B cell (primary cell): Measurements from ENCODE around the gene MUC3A. TPM values are rescaled to one million over a fixed set of nuclear protein-coding genes. Genes with fewer than 3 reads are reported as not detected.

Source experiments
- ATAC-seq: fragments of 200-7000 bp; cut with Tn5 transposase; one replicate; pipeline ENCODE4 v1.10.0; 2021; ENCODE audit warnings: low read depth, mild to moderate bottlenecking, moderate number of reproducible peaks, moderate library complexity
- CTCF ChIA-PET: fragments of 350-600 bp; sonication (Branson Sonifier 250); formaldehyde crosslinking; loops from one replicate; lab custom pipeline; 2021; ENCODE audit warnings: antibody characterized with exemption, inconsistent platforms; lab: Charles Lee
- POLR2A ChIA-PET: fragments of 350-600 bp; sonication (Branson Sonifier 250); formaldehyde crosslinking; loops from one replicate; lab custom pipeline; 2021; ENCODE audit warnings: antibody characterized with exemption; lab: Charles Lee
- DNase-seq: peaks from one replicate; pipeline ENCODE4 v3.0.0; 2013
- H2AFZ ChIP-seq: 2 replicates; pipeline ENCODE4 v1.6.1; 2012; ENCODE audit warnings: mild to moderate bottlenecking, low read depth, low read length; ENCODE audit not compliant: insufficient read depth, poor library complexity, severe bottlenecking
- H3K27ac ChIP-seq, 2 donors: 1 replicate in 1 of 2; 2 replicates in 1 of 2; pipeline ENCODE4 v1.5.1; 2012 to 2013; ENCODE audit warnings: low read length in 2 of 2, mild to moderate bottlenecking in 2 of 2, moderate library complexity in 1 of 2
- H3K27me3 ChIP-seq, 4 experiments: fragments of 200-600 bp in 1 of 4; sonication (generic) in 1 of 4; replicated peaks in 1 of 4; 1 replicate in 2 of 4; 2 replicates in 2 of 4; pipeline versions ENCODE4 v1.6.1 to v1.7.0; 2013 to 2016; ENCODE audit warnings: low read length in 3 of 4, mild to moderate bottlenecking in 2 of 4, mixed read lengths in 1 of 4, moderate library complexity in 1 of 4; ENCODE audit not compliant: insufficient read depth in 4 of 4, control insufficient read depth in 3 of 4; ENCODE audit errors: control extremely low read depth in 1 of 4
- H3K36me3 ChIP-seq, 2 experiments: replicated peaks in 1 of 2; 1 replicate in 1 of 2; 2 replicates in 1 of 2; pipeline versions ENCODE4 v1.6.1 to v1.7.1; 2013; ENCODE audit warnings: low read length in 1 of 2; ENCODE audit not compliant: insufficient read depth in 2 of 2, control insufficient read depth in 1 of 2; ENCODE audit errors: control extremely low read depth in 1 of 2, extremely low read depth in 1 of 2
- H3K4me1 ChIP-seq, 2 donors: fragments of 200-600 bp in 1 of 2; sonication (generic) in 1 of 2; 1 replicate in 1 of 2; 2 replicates in 1 of 2; pipeline versions ENCODE4 v1.5.1 to v1.6.1; 2013 to 2017; ENCODE audit warnings: low read length in 2 of 2; ENCODE audit not compliant: control insufficient read depth in 2 of 2, insufficient read depth in 2 of 2
- H3K4me2 ChIP-seq: replicated peaks from 2 replicates; pipeline ENCODE3; 2012; ENCODE audit warnings: mild to moderate bottlenecking, low read depth, low read length; ENCODE audit not compliant: poor library complexity, severe bottlenecking
- H3K4me3 ChIP-seq, 5 experiments: fragments of 200-600 bp in 1 of 5; sonication (generic) in 1 of 5; 1 replicate in 3 of 5; 2 replicates in 2 of 5; pipeline versions ENCODE4 v1.5.1 to v1.7.0; 2011 to 2016; ENCODE audit warnings: low read length in 4 of 5, mild to moderate bottlenecking in 4 of 5, low read depth in 2 of 5, control low read depth in 1 of 5, moderate library complexity in 1 of 5; ENCODE audit not compliant: insufficient read depth in 1 of 5; ENCODE audit errors: control extremely low read depth in 1 of 5, extremely low read depth in 1 of 5
- H3K79me2 ChIP-seq: fragments of 200-600 bp; sonication (generic); one replicate; pipeline ENCODE4 v1.6.0; 2016; ENCODE audit warnings: low read length; ENCODE audit not compliant: control insufficient read depth, insufficient read depth
- H3K9ac ChIP-seq: fragments of 200-600 bp; sonication (generic); 2 replicates; pipeline ENCODE4 v1.6.1; 2017; ENCODE audit warnings: mild to moderate bottlenecking, low read length, moderate library complexity
- H3K9me3 ChIP-seq, 3 donors: one replicate each; pipeline versions ENCODE4 v1.6.1 to v1.7.1; 2013; ENCODE audit warnings: low read length in 2 of 3; ENCODE audit not compliant: control insufficient read depth in 2 of 3, insufficient read depth in 1 of 3; ENCODE audit errors: control extremely low read depth in 1 of 3
- H4K20me1 ChIP-seq: 2 replicates; pipeline ENCODE4 v1.6.0; 2012; ENCODE audit warnings: mild to moderate bottlenecking, low read length; ENCODE audit not compliant: insufficient read depth, control insufficient read depth, poor library complexity, severe bottlenecking
- H3K27ac Mint-ChIP-seq: one replicate; pipeline ENCODE4 v1.8.0; 2021; ENCODE audit warnings: mixed read lengths
- H3K27me3 Mint-ChIP-seq: one replicate; pipeline ENCODE4 v1.8.0; 2021; ENCODE audit warnings: mixed read lengths
- H3K4me1 Mint-ChIP-seq: one replicate; pipeline ENCODE4 v1.8.0; 2021; ENCODE audit warnings: mixed read lengths
- H3K4me3 Mint-ChIP-seq: one replicate; pipeline ENCODE4 v1.8.0; 2021; ENCODE audit warnings: mixed read lengths
- H3K9me3 Mint-ChIP-seq: one replicate; pipeline ENCODE4 v1.8.0; 2022; ENCODE audit warnings: mixed read lengths; ENCODE audit not compliant: insufficient read depth
- CTCF ChIP-seq: fragments of 200-600 bp; IDR thresholded peaks from one replicate; pipeline ENCODE4 v1.8.0; 2022; ENCODE audit warnings: antibody characterized with exemption, mild to moderate bottlenecking
- EZH2 ChIP-seq: IDR thresholded peaks from 2 replicates; pipeline ENCODE4 v1.6.1; 2012; ENCODE audit warnings: borderline replicate concordance, low read depth, mild to moderate bottlenecking, moderate library complexity, low read length; ENCODE audit not compliant: insufficient read depth, poor library complexity, severe bottlenecking
- WGBS: methylation state at CpG from one replicate; pipeline ENCODE4 v1.1.5; 2013; ENCODE audit warnings: missing lambda C conversion rate; ENCODE audit not compliant: insufficient coverage; 5-methylcytosine and 5-hydroxymethylcytosine counted together
- intact Hi-C: fragments of 100-400 bp; cut with micrococcal nuclease; formaldehyde crosslinking; loops from one replicate; pipeline ENCODE4 v1.10.0; 2022
- polyA plus RNA-seq: library from polyadenylated mRNA; depleted of rRNA; stranded (reverse); fragments of >200 nt; gene quantifications from 2 replicates; pipeline ENCODE4 v1.2.3, GENCODE V29; 2012
- total RNA-seq, 2 donors: library from RNA; stranded (reverse); fragments of 120-200 nt in 1 of 2; gene quantifications; 1 replicate in 1 of 2; 2 replicates in 1 of 2; pipeline versions ENCODE4 v1.2.3 to v1.2.4, GENCODE V29; 2013 to 2022

Gene MUC3A
- total and polyA plus RNA-seq, 2 donors (not counting 1 experiment from before 2014, with no cell fraction given): not detected

- Histone ChIP-seq H3K9me3 (peaks cover 0 to 24% (median 3%) of the 10 kb centered on the region in 3 donors), H3K4me2 (no peak overlapping the region), H3K36me3 (no peaks in the 10 kb centered on the region), H3K4me1 (peaks cover 3 to 6% of the 10 kb centered on the region in 2 donors), H3K9ac (no peak overlapping the region), H3K4me3 (no peak overlapping the region), H3K79me2 (no peaks in the 10 kb centered on the region), H2AFZ (no peak overlapping the region), H4K20me1 (no peaks in the 10 kb centered on the region), H3K27ac (no peak overlapping the region), H3K27me3 (peaks cover 0 to 23% (median 12%) of the 10 kb centered on the region in 4 experiments)
- ChIA-PET POLR2A (no interaction called here), CTCF (no interaction called here)
- TF ChIP-seq CTCF: no peak
- no peak for TF ChIP-seq EZH2
- H3K27ac Mint-ChIP-seq: no peak overlapping the region
- peaks cover 7% of the 10 kb centered on the region for H3K4me1 Mint-ChIP-seq
- ATAC-seq (no peak), DNase-seq (no peak)
- intact Hi-C loops: no loop called here
- H3K4me3 Mint-ChIP-seq: no peak overlapping the region
- peaks cover 5% of the 10 kb centered on the region for H3K9me3 Mint-ChIP-seq
- H3K27me3 Mint-ChIP-seq: peaks cover 47% of the 10 kb centered on the region
- 47% methylated on average over 7 of the region's 7 CpGs for WGBS
These were observed 22.6 kb downstream of the MUC3A start for GRCh38 chr7:100972002-100972347.

- Histone ChIP-seq H3K4me1 (no peaks in the 10 kb centered on the region), H3K9ac (no peak overlapping the region), H3K4me3 (no peak overlapping the region), H4K20me1 (no peaks in the 10 kb centered on the region), H3K27me3 (peaks cover 0 to 4% (median 1%) of the 10 kb centered on the region in 4 experiments), H3K36me3 (no peaks in the 10 kb centered on the region), H3K79me2 (no peaks in the 10 kb centered on the region), H2AFZ (no peak overlapping the region), H3K27ac (no peak overlapping the region), H3K9me3 (peaks cover 0 to 14% (median 3%) of the 10 kb centered on the region in 3 donors), H3K4me2 (no peak overlapping the region)
- no peak for ATAC-seq
- Mint-ChIP-seq H3K4me3 (no peak overlapping the region), H3K27me3 (peaks cover 32% of the 10 kb centered on the region), H3K27ac (no peak overlapping the region), H3K9me3 (peaks cover 5% of the 10 kb centered on the region), H3K4me1 (no peaks in the 10 kb centered on the region)
- intact Hi-C loops: no loop called here
- no peak for DNase-seq
- WGBS: 83% methylated on average over 2 of the region's 2 CpGs
- TF ChIP-seq EZH2 (no peak), CTCF (no peak)
- POLR2A ChIA-PET: no interaction called here
- CTCF ChIA-PET: no interaction called here
These were observed 24.7 kb downstream of the MUC3A start for GRCh38 chr7:100974021-100974420.
